Thoracic aorta (tissue), 2 donors: ENCODE results near the gene TOMM20. TPM values are rescaled to one million over a fixed set of nuclear protein-coding genes. Genes with fewer than 3 reads are reported as not detected.

ENCODE experiments used
- ATAC-seq: fragments of 150-250 bp; one replicate; pipeline ENCODE4 v1.8.0; 2017; ENCODE audit warnings: low read depth; ENCODE audit not compliant: insufficient number of reproducible peaks, low FRiP score
- DNase-seq: peaks from one replicate; pipeline ENCODE4 v3.0.0-alpha.2; 2020; ENCODE audit warnings: low spot score
- H3K27ac ChIP-seq, 2 donors: fragments of 200-600 bp; sonication (generic); 1 replicate in 1 of 2; 2 replicates in 1 of 2; pipeline ENCODE4 v1.5.1; 2016; ENCODE audit warnings: mild to moderate bottlenecking in 2 of 2, moderate library complexity in 2 of 2
- H3K27me3 ChIP-seq: fragments of 200-600 bp; sonication (generic); replicated peaks from 2 replicates; pipeline ENCODE4 v1.6.0; 2016; ENCODE audit warnings: mild to moderate bottlenecking; ENCODE audit not compliant: insufficient read depth
- H3K36me3 ChIP-seq: fragments of 200-600 bp; sonication (generic); one replicate; pipeline ENCODE4 v1.5.1; 2016
- H3K4me1 ChIP-seq, 2 donors: fragments of 200-600 bp; sonication (generic); 1 replicate in 1 of 2; 2 replicates in 1 of 2; pipeline versions ENCODE4 v1.5.1 to v1.6.0; 2016; ENCODE audit warnings: low read depth in 2 of 2, mild to moderate bottlenecking in 1 of 2; ENCODE audit not compliant: control insufficient read depth in 1 of 2
- H3K4me3 ChIP-seq: fragments of 200-600 bp; sonication (generic); 2 replicates; pipeline ENCODE4 v1.5.1; 2016; ENCODE audit warnings: mild to moderate bottlenecking
- H3K9me3 ChIP-seq: fragments of 200-600 bp; sonication (generic); 2 replicates; pipeline ENCODE4 v1.5.1; 2016
- CTCF ChIP-seq: fragments of 200-600 bp; sonication (generic); IDR thresholded peaks from one replicate; pipeline ENCODE4 v1.5.1; 2019; ENCODE audit warnings: antibody characterized with exemption
- total RNA-seq, 2 donors: library from RNA; depleted of rRNA; stranded (reverse); fragments of >200 nt; gene quantifications; one replicate each; pipeline versions ENCODE4 v1.1.0 to v1.2.3, GENCODE V29; 2016

Gene TOMM20
- 100 to 1,000 TPM in 1 of 2 donors, 10 to 100 TPM in 1; 59.0 to 101 TPM for total RNA-seq

- no peaks in the 10 kb centered on the region for H3K36me3 ChIP-seq
- no peaks in the 10 kb centered on the region for H3K9me3 ChIP-seq
- H3K27me3 ChIP-seq: no peaks in the 10 kb centered on the region
- ATAC-seq (peak; percentile 97), DNase-seq (peak; percentile 86)
- peaks cover 9 to 18% of the 10 kb centered on the region in 2 donors for H3K4me1 ChIP-seq
- peak; percentile 10 for TF ChIP-seq CTCF
- peak within 1 kb of the TSS; percentile 85 for H3K4me3 ChIP-seq
- H3K27ac ChIP-seq: peak within 1 kb of the TSS; percentile 79 to 87
Measured at GRCh38 chr1:235128456-235129328, at the start of gene TOMM20. TSS of gene TOMM20 (minus strand) at chr1:235128837. CDS start at chr1:235128715, 122 bp downstream.

- Histone ChIP-seq H3K36me3 (peaks cover 19% of the 10 kb centered on the region), H3K27me3 (no peaks in the 10 kb centered on the region), H3K9me3 (no peaks in the 10 kb centered on the region), H3K27ac (no peak overlapping the region), H3K4me1 (no peaks in the 10 kb centered on the region), H3K4me3 (no peak overlapping the region)
- no peak for ATAC-seq
- no peak for TF ChIP-seq CTCF
- DNase-seq: no peak
Measured at GRCh38 chr1:235176486-235176885, 47.8 kb upstream of the TOMM20 start.

- no peak overlapping the region for H3K27ac ChIP-seq
- TF ChIP-seq CTCF: no peak
- H3K36me3 ChIP-seq: peaks cover 22% of the 10 kb centered on the region
- H3K27me3 ChIP-seq: no peaks in the 10 kb centered on the region
- no peaks in the 10 kb centered on the region for H3K4me1 ChIP-seq
- no peaks in the 10 kb centered on the region for H3K9me3 ChIP-seq
- H3K4me3 ChIP-seq: no peak overlapping the region
- DNase-seq: no peak
- ATAC-seq: no peak
Measured at GRCh38 chr1:235169986-235170385, 41.3 kb upstream of the TOMM20 start.

- Histone ChIP-seq H3K9me3 (no peaks in the 10 kb centered on the region), H3K4me1 (no peaks in the 10 kb centered on the region), H3K27ac (no peak overlapping the region), H3K36me3 (peaks cover 11% of the 10 kb centered on the region), H3K27me3 (no peaks in the 10 kb centered on the region), H3K4me3 (no peak overlapping the region)
- no peak for ATAC-seq
- DNase-seq: no peak
- no peak for TF ChIP-seq CTCF
Measured at GRCh38 chr1:235168375-235168774, 39.7 kb upstream of the TOMM20 start.

- no peaks in the 10 kb centered on the region for H3K27me3 ChIP-seq
- H3K27ac ChIP-seq: peak overlapping the region; percentile 83 to 90
- H3K36me3 ChIP-seq: peaks cover 5% of the 10 kb centered on the region
- H3K4me1 ChIP-seq: peaks cover 12 to 40% of the 10 kb centered on the region in 2 donors
- peak overlapping the region; percentile 79 for H3K4me3 ChIP-seq
- no peaks in the 10 kb centered on the region for H3K9me3 ChIP-seq
- ATAC-seq: no peak
- TF ChIP-seq CTCF: no peak
- no peak for DNase-seq
Measured at GRCh38 chr1:235161685-235162327, 33.2 kb upstream of the TOMM20 start.
